ENCODE results near the gene CEACAM6. TPM values are rescaled to one million over a fixed set of nuclear protein-coding genes. Genes with fewer than 3 reads are reported as not detected.

CEACAM6 gene
- total RNA-seq, 4 donors from 2014 or later, result not detected

DNA sequence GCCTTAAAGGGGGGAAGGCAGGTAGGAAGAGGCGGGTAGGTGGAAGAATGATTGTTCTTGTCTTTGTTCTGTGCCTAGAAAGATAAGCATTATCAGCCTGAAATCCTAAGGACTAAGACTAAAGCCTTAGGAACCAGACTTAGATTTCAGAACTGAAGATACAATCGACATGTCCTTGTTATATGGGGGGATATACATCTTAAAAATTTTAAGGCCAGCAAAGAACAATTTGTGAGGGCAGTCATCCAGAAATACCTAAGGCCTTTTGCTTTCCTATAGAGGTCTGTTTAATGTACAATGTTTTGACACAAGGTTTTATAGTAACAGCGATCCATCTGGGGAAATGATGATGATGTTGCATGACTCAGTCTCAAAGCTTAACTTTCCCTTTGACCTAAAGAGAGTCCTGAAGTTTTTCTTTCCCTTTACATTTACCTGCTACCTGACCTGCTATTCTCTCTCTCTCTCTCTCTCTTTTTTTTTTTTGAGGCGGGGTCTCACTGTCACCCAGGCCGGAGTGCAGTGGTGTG is 20.2 kb upstream of the CEACAM6 start:
- TF ChIP-seq, protein P1, sequence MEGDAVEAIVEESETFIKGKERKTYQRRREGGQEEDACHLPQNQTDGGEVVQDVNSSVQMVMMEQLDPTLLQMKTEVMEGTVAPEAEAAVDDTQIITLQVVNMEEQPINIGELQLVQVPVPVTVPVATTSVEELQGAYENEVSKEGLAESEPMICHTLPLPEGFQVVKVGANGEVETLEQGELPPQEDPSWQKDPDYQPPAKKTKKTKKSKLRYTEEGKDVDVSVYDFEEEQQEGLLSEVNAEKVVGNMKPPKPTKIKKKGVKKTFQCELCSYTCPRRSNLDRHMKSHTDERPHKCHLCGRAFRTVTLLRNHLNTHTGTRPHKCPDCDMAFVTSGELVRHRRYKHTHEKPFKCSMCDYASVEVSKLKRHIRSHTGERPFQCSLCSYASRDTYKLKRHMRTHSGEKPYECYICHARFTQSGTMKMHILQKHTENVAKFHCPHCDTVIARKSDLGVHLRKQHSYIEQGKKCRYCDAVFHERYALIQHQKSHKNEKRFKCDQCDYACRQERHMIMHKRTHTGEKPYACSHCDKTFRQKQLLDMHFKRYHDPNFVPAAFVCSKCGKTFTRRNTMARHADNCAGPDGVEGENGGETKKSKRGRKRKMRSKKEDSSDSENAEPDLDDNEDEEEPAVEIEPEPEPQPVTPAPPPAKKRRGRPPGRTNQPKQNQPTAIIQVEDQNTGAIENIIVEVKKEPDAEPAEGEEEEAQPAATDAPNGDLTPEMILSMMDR (IDR thresholded peaks at IDR 0.05; ENCODE audit: low read depth), result no peak

DNA sequence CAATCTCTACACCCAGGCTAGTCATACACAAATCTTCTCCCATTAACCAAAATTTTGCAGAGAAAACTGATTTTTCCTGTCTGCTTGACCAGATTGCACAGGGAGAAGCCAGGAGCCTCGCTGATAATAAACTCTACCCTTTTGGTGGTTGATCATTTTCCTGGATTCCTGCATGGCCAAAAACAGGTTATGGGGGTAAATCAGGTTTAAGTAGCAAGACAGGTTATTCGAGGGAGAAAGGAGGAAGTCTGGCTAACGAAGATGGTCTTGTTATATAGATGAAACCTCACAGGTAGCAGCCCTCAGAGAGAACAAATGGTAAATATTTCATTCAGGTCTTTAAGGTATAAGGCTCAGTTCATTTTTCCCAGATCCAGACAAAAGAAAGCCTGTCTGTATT is 16.0 kb upstream of the CEACAM6 start:
- TF ChIP-seq, protein P1 (IDR thresholded peaks at IDR 0.05; ENCODE audit: low read depth), result no peak

DNA sequence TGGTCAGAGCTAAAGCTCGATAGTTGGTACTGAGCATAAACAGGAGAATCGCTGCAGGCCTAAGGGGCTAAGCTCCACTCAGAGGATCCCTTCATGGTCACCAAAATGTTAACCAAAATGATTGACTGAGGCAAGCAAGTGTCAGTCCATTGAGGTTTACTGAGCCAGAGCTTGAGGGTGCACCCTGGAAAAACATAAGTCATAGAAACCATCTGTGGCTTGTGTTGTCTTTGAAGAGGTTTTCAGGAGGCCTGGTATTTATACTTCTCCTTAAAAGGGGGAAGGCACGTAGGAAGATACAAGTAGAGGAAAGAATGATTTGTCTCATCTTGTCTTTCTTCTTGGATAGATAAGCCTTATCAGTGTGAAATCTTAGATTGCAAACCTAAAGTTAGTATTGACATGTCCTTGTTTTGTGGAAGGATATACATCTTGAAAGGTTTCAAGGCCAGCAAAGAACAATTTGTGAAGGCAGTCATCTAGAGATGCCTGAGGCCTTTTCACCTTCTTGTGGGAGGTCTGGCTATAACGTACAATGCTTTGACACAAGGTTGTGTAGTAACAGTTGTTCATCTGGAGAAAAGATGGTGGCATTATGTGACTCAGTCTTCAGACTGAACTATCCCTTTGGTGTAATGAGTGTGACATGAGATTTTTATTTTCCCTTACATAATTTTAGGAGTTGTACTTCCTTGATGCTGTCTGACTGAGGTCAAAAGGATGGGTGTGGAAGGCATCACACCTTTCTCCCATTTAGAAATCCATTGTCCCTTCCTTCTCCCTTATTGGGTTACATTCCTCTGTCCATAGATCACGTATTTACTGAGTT is 14.7 kb upstream of the CEACAM6 start:
- TF ChIP-seq, protein P1 (IDR thresholded peaks at IDR 0.05; ENCODE audit: low read depth), result no peak

DNA sequence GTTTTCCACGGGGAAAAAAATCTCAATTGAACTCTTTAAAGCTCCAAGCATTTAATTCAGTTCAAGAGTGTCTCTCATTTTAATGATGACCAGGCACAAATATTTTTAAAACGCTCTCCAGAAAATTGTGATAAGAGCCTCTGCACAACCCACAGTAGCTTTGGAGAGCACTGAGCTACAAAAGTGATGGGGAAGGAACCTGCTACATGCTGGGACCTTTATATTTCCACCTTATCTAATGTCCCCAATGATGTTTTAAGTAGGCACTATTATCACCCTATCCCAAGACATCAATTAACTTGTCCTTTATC is 14.1 kb upstream of the CEACAM6 start:
- TF ChIP-seq, protein P1 (IDR thresholded peaks at IDR 0.05; ENCODE audit: low read depth), result no peak

DNA sequence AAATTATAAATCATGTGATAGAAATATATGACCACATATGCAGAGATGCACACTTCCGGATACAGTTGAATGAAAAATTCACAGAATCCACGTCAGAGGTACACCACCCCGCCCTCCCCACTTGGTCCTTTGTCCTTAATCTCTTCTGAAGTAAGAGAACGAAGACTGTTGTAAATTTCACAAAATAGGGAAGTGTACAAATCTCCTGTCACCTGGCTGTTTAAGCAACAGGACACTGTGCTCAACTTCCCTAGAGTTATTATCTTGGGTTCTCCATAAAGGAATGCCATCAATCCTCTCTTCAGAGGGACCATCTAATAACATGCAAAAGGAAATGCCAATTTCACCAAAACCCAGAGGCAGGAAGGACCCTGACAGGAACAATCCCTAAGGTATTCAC is 10.5 kb upstream of the CEACAM6 start:
- TF ChIP-seq, protein P1 (IDR thresholded peaks at IDR 0.05; ENCODE audit: low read depth), result no peak

DNA sequence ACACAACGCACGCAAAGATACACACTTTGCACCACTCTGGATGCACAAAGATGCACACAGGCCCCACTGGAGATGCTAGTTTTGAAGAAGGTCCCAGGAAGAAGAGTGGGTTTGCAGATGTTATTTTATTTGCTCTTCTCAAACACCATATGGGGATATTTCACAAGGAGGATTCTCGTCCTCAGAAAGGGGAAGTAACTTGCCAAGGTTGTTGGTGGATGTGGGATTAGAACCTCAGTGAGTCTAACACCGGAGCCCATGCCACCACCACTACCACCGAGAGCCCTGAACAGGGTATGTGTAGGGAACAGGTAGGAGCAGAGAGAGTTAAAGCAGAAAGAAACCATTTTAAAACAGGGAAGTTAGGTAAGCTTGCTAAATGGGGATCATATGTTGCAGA is 9.6 kb upstream of the CEACAM6 start:
- TF ChIP-seq, protein P1 (IDR thresholded peaks at IDR 0.05; ENCODE audit: low read depth), result no peak

DNA sequence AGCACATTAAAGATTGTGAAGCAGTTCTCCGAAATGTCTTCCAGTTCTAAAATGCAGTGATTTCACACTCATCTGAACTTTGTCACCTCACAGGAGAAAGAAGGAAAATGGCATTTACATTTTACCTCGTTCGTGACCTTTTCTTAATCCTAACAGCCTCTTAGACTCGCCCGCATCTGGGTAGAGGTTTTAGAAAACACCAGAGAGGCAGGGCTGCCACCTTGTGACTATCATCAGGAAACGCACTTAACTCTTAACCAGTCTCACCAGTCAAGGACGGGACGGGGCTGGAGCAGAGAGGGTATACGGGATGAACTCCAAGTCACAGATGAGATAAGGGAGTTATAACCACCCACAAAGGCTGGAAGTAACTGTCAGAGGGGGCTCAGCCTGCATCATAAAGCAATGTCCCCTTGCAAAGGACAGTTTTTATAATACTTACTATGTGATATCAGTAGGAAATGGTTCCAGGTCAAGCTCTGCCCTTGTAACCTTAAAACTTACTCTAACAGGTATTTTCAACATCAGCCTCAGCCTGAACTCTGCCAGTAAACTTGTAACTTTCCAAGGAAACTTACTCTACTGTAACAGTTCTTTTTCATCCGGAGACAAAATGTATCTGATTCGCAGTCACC is 8.6 kb upstream of the CEACAM6 start:
- TF ChIP-seq, protein P1 (IDR thresholded peaks at IDR 0.05; ENCODE audit: low read depth), result no peak
